ENCODE measurements around the gene ERCC3. TPM values are rescaled to one million over a fixed set of nuclear protein-coding genes. Genes with fewer than 3 reads are reported as not detected.

Gene ERCC3
- total RNA-seq, 1 experiment from 2014 or later = 52.5 TPM

DNA sequence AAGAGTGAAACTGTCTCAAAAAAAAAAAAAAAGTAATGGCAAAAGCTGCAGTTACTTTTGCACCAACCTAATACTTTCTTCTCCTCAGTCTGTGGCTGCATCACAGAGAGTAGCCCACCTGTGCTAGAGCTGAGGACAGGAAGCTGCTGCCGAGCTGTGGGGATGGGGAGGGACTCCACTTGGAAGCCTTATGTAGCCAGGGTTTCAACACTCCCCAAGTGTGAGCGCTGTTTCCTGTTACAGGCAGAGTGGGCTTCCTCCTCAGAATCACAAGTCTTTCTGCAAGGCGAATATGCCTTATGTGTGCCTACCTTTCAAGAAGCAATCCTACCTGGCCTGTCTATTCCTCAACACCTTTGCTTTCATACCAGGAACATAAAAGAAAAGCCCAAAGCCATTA lies 37.6 kb downstream of the ERCC3 start:
- Mint-ChIP-seq H3K27me3 (ENCODE audit: insufficient read depth, unreplicated experiment) (no peaks in the 10 kb centered on the region), H3K27ac (ENCODE audit: unreplicated experiment) (no peak overlapping the region), H3K4me3 (ENCODE audit: unreplicated experiment) (no peak overlapping the region), H3K9me3 (ENCODE audit: unreplicated experiment) (no peaks in the 10 kb centered on the region), H3K36me3 (ENCODE audit: insufficient read depth, unreplicated experiment) (peaks cover 46% of the 10 kb centered on the region), H3K4me1 (ENCODE audit: low read depth, unreplicated experiment) (no peaks in the 10 kb centered on the region)
- DNase-seq = no peak
- H3K27me3 ChIP-seq (replicated peaks; ENCODE audit: control insufficient read depth, insufficient read depth, low read length) = no peaks in the 10 kb centered on the region
- TF ChIP-seq, protein P1, sequence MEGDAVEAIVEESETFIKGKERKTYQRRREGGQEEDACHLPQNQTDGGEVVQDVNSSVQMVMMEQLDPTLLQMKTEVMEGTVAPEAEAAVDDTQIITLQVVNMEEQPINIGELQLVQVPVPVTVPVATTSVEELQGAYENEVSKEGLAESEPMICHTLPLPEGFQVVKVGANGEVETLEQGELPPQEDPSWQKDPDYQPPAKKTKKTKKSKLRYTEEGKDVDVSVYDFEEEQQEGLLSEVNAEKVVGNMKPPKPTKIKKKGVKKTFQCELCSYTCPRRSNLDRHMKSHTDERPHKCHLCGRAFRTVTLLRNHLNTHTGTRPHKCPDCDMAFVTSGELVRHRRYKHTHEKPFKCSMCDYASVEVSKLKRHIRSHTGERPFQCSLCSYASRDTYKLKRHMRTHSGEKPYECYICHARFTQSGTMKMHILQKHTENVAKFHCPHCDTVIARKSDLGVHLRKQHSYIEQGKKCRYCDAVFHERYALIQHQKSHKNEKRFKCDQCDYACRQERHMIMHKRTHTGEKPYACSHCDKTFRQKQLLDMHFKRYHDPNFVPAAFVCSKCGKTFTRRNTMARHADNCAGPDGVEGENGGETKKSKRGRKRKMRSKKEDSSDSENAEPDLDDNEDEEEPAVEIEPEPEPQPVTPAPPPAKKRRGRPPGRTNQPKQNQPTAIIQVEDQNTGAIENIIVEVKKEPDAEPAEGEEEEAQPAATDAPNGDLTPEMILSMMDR (IDR thresholded peaks at IDR 0.05; ENCODE audit: insufficient read depth in 1 of 2, low read depth in 1 of 2, low read length in 1 of 2, severe bottlenecking in 1 of 2, unreplicated experiment in 1 of 2) = no peak
- H3K36me3 ChIP-seq (ENCODE audit: control insufficient read depth, insufficient read depth, low read length) = no peaks in the 10 kb centered on the region; the same call in 1 of the 2 replicates
- H3K4me3 ChIP-seq (ENCODE audit: low read depth, low read length) = no peak overlapping the region
- no peaks in the 10 kb centered on the region for H3K4me1 ChIP-seq
- H3K9me3 ChIP-seq = no peaks in the 10 kb centered on the region
- intact Hi-C loops (cut with micrococcal nuclease; ENCODE audit: unreplicated experiment) = no loop called here
- BruUV-seq (replicated peaks) = no TSS peak
- ChIA-PET POLR2A (no interaction called here), CTCF (interaction anchor here (0.8 kb wide), 1 partner anchor 59 kb away, joined by 5 read pairs; no protein-coding TSS in a partner anchor)

DNA sequence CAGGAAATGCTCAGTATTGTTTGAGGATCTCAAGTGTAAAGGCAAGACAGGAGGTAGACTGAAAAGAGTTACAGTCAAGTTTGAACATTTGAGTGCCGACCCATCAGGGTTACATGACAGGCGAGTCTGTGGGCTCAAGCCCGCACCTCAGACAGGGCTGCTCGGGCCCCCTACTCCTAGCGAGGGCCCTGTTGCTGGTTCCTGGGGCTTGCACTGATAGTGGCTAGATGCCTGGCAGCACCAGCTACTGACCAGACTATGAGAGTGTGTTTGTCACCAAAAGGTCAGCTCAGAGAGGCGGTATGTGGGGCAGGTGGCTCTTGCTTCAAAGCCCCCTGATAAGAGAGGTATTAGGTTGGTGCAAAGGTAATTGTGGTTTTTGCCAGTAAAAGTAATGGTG lies 38.2 kb downstream of the ERCC3 start:
- no peak overlapping the region for H3K4me3 Mint-ChIP-seq (ENCODE audit: unreplicated experiment)
- no peaks in the 10 kb centered on the region for H3K4me1 Mint-ChIP-seq (ENCODE audit: low read depth, unreplicated experiment)
- ChIA-PET CTCF (no interaction called here), POLR2A (no interaction called here)
- no peaks in the 10 kb centered on the region; the same call in 1 of the 2 replicates for H3K36me3 ChIP-seq (ENCODE audit: control insufficient read depth, insufficient read depth, low read length)
- H3K9me3 ChIP-seq = no peaks in the 10 kb centered on the region
- no peaks in the 10 kb centered on the region for H3K27me3 Mint-ChIP-seq (ENCODE audit: insufficient read depth, unreplicated experiment)
- no peak overlapping the region for H3K27ac Mint-ChIP-seq (ENCODE audit: unreplicated experiment)
- H3K36me3 Mint-ChIP-seq (ENCODE audit: insufficient read depth, unreplicated experiment) = peaks cover 41% of the 10 kb centered on the region
- no peaks in the 10 kb centered on the region for H3K4me1 ChIP-seq
- intact Hi-C loops (cut with micrococcal nuclease; ENCODE audit: unreplicated experiment) = no loop called here
- no peak for DNase-seq
- TF ChIP-seq, protein P1 (IDR thresholded peaks at IDR 0.05; ENCODE audit: insufficient read depth in 1 of 2, low read depth in 1 of 2, low read length in 1 of 2, severe bottlenecking in 1 of 2, unreplicated experiment in 1 of 2) = no peak
- H3K27me3 ChIP-seq (replicated peaks; ENCODE audit: control insufficient read depth, insufficient read depth, low read length) = no peaks in the 10 kb centered on the region
- no TSS peak for BruUV-seq (replicated peaks)
- H3K9me3 Mint-ChIP-seq (ENCODE audit: unreplicated experiment) = no peaks in the 10 kb centered on the region
- H3K4me3 ChIP-seq (ENCODE audit: low read depth, low read length) = no peak overlapping the region

DNA sequence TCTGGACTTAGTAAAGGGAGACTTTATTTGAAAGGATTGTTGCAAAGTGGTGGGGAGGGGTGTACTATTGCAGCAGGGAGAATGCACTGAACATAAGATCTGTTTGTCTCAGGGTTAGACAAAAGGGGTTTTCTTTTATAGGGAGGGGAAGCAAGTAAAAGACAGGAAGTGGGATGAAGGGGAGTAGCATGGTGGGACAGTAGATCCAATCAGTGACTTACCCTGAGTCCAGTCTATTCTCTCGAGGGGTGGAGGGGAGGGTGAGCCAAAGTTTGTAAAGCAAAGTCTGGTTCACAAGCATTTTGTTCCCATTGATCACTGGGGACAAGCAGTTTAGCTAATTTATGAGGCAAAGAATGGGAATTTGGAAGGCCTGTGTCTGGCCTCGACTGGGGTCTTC lies 38.8 kb downstream of the ERCC3 start:
- DNase-seq = no peak
- Histone ChIP-seq H3K4me1 (no peaks in the 10 kb centered on the region), H3K9me3 (no peaks in the 10 kb centered on the region), H3K4me3 (ENCODE audit: low read depth, low read length) (no peak overlapping the region), H3K36me3 (ENCODE audit: control insufficient read depth, insufficient read depth, low read length) (no peaks in the 10 kb centered on the region; the same call in 1 of the 2 replicates), H3K27me3 (replicated peaks; ENCODE audit: control insufficient read depth, insufficient read depth, low read length) (no peaks in the 10 kb centered on the region)
- BruUV-seq (replicated peaks) = no TSS peak
- peaks cover 41% of the 10 kb centered on the region for H3K36me3 Mint-ChIP-seq (ENCODE audit: insufficient read depth, unreplicated experiment)
- no peaks in the 10 kb centered on the region for H3K27me3 Mint-ChIP-seq (ENCODE audit: insufficient read depth, unreplicated experiment)
- H3K4me1 Mint-ChIP-seq (ENCODE audit: low read depth, unreplicated experiment) = no peaks in the 10 kb centered on the region
- no peak overlapping the region for H3K27ac Mint-ChIP-seq (ENCODE audit: unreplicated experiment)
- ChIA-PET CTCF (no interaction called here), POLR2A (no interaction called here)
- no peaks in the 10 kb centered on the region for H3K9me3 Mint-ChIP-seq (ENCODE audit: unreplicated experiment)
- H3K4me3 Mint-ChIP-seq (ENCODE audit: unreplicated experiment) = no peak overlapping the region
- TF ChIP-seq, protein P1 (IDR thresholded peaks at IDR 0.05; ENCODE audit: insufficient read depth in 1 of 2, low read depth in 1 of 2, low read length in 1 of 2, severe bottlenecking in 1 of 2, unreplicated experiment in 1 of 2) = no peak
- intact Hi-C loops (cut with micrococcal nuclease; ENCODE audit: unreplicated experiment) = no loop called here

All from Caco-2 (cell line).